RPMI8226 (cell line): Measurements from ENCODE around the gene ENDOU.
"Not testable (repeated sequence)": the region's sequence is repeated elsewhere in the genome, so short reads cannot be mapped to it uniquely, and the experiment has no call there.

Experiments
- DNase-seq: peaks from one replicate; pipeline ENCODE4 v3.0.0-alpha.2; 2015

Gene ENDOU

GRCh38 chr12:47672068-47672467 lies 53.2 kb downstream of the ENDOU start:
- no peak for DNase-seq

DNA sequence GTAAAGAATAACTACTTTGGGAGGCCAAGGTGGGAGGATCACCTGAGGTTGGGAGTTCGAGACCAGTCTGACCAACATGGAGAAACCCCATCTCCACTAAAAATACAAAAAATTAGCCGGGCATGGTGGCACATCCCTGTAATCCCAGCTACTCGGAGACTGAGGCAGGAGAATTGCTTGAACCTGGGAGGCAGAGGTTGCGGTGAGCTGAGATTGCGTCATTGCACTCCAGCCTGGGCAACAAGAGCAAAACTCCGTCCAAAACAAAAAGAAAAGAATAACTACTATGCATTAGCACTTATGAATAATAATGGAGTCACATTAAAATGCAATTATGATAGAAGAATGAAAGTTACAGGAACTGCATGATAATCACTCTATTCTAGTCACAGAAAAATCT lies 57.4 kb downstream of the ENDOU start:
- DNase-seq, result not testable (repeated sequence)
